Spleen (tissue), 11 donors: ENCODE measurements around the gene MRPL49. TPM values are rescaled to one million over a fixed set of nuclear protein-coding genes. Genes with fewer than 3 reads are reported as not detected.

Experiments used
- DNase-seq: peaks from one replicate; pipeline ENCODE4 v3.0.0-alpha.2; 2020
- H3K27ac ChIP-seq, 8 donors: fragments of 200-600 bp; sonication (generic) in 7 of 8; 1 replicate in 4 of 8; 2 replicates in 4 of 8; pipeline versions ENCODE4 v1.5.0 to v1.8.0; 2016 to 2021; ENCODE audit warnings: inconsistent platforms in 4 of 8, mild to moderate bottlenecking in 4 of 8, moderate library complexity in 1 of 8
- H3K27me3 ChIP-seq, 7 donors: fragments of 200-600 bp; sonication (generic) in 6 of 7; replicated peaks in 1 of 7; 1 replicate in 4 of 7; 2 replicates in 3 of 7; pipeline versions ENCODE4 v1.5.0 to v1.8.0; 2016 to 2021; ENCODE audit warnings: inconsistent platforms in 3 of 7, mild to moderate bottlenecking in 1 of 7
- H3K36me3 ChIP-seq, 6 donors: fragments of 200-600 bp; sonication (generic) in 5 of 6; 1 replicate in 4 of 6; 2 replicates in 2 of 6; pipeline versions ENCODE4 v1.5.0 to v1.8.0; 2016 to 2021; ENCODE audit warnings: inconsistent platforms in 2 of 6
- H3K4me1 ChIP-seq, 6 donors: fragments of 200-600 bp; sonication (generic) in 5 of 6; 1 replicate in 3 of 6; 2 replicates in 3 of 6; pipeline versions ENCODE4 v1.5.0 to v1.8.0; 2016 to 2021; ENCODE audit warnings: inconsistent platforms in 3 of 6
- H3K4me3 ChIP-seq, 8 donors: fragments of 200-600 bp; sonication (generic) in 7 of 8; 1 replicate in 4 of 8; 2 replicates in 4 of 8; pipeline versions ENCODE4 v1.5.0 to v1.8.0; 2016 to 2021; ENCODE audit warnings: inconsistent platforms in 4 of 8, mild to moderate bottlenecking in 4 of 8, moderate library complexity in 2 of 8
- H3K9me3 ChIP-seq, 8 donors: fragments of 200-600 bp; sonication (generic) in 7 of 8; 1 replicate in 4 of 8; 2 replicates in 4 of 8; pipeline versions ENCODE4 v1.5.0 to v1.8.0; 2016 to 2021; ENCODE audit warnings: inconsistent platforms in 4 of 8
- CTCF ChIP-seq, 11 experiments: fragments of 200-600 bp in 7 of 11; fragments of 450-650 bp in 4 of 11; sonication (generic) in 4 of 11; IDR thresholded peaks in 8 of 11; conservative IDR thresholded peaks in 3 of 11; 1 replicate in 7 of 11; 2 replicates in 4 of 11; pipeline versions ENCODE4 v1.4.0 to v1.8.0; 2016 to 2021; ENCODE audit warnings: antibody characterized with exemption in 11 of 11, inconsistent platforms in 4 of 11, mild to moderate bottlenecking in 1 of 11
- POLR2A ChIP-seq, 3 donors: fragments of 450-650 bp; IDR thresholded peaks; one replicate each; pipeline ENCODE4 v1.5.1; 2017; ENCODE audit warnings: antibody characterized with exemption in 3 of 3, mild to moderate bottlenecking in 1 of 3
- POLR2AphosphoS5 ChIP-seq, 3 donors: sonication (generic); formaldehyde crosslinking; IDR thresholded peaks; one replicate each; pipeline ENCODE4 v1.5.1; 2017; ENCODE audit warnings: antibody characterized with exemption in 3 of 3
- WGBS, 5 donors: extraction: QIAGEN DNeasy Blood & Tissue Kit in 3 of 5; methylation state at CpG; one replicate each; pipeline versions ENCODE4 v1.1.5 to v1.1.7; 2013 to 2018; 5-methylcytosine and 5-hydroxymethylcytosine counted together
- intact Hi-C: fragments of 100-400 bp; cut with DNase I; formaldehyde crosslinking; loops from one replicate; pipeline ENCODE4 v1.15.0; 2023; ENCODE audit warnings: low total_unique reads
- polyA plus RNA-seq, 3 donors: library from polyadenylated mRNA; stranded (reverse); fragments of 200-250 nt; gene quantifications; one replicate each; pipeline ENCODE4 v1.2.1, GENCODE V29; 2013
- total RNA-seq, 7 donors: library from RNA; depleted of rRNA in 3 of 7; stranded (reverse); fragments of >200 nt in 3 of 7; fragmentation: NEBNext Ultra II Directional in 4 of 7; extraction: Animal tissue kit (Norgen Biotek cat#: 25700) in 4 of 7; gene quantifications; one replicate each; pipeline versions ENCODE4 v1.1.0 to v1.2.1, GENCODE V29; 2016 to 2021
- donor health status: healthy with polysubstance abuse.
- donor health status: DM: no; HTN: no; CAD: no; lungs with moderate emphysema.
- donor health status: DM: no; HTN: no; CAD: no.
- donor health status: Bipolar disorder and iron deficiency.
- donor health status: healthy.
- donor health status: DM: no; HTN: no; CAD: no.
- donor health status: DM: yes; HTN: yes; CAD: no.

The MRPL49 gene
- total and polyA plus RNA-seq, 10 donors: 20.0 to 51.2 (median 40.1) TPM

GRCh38 chr11:65086809-65087208 is 35.3 kb upstream of the MRPL49 start:
- Histone ChIP-seq H3K27me3 (no peaks in the 10 kb centered on the region), H3K36me3 (peaks cover 0 to 58% (median 39%) of the 10 kb centered on the region in 6 donors), H3K4me1 (peaks cover 16 to 39% (median 26%) of the 10 kb centered on the region in 6 donors), H3K27ac (no peak overlapping the region), H3K9me3 (no peaks in the 10 kb centered on the region), H3K4me3 (no peak overlapping the region)
- TF ChIP-seq POLR2AphosphoS5 (IDR thresholded peaks at IDR 0.05) (no peak), CTCF (IDR thresholded peaks at IDR 0.05 in 8 of 11, conservative IDR thresholded peaks at IDR 0.05 in 3 of 11) (no peak), POLR2A (IDR thresholded peaks at IDR 0.05) (no peak)
- whole genome bisulfite sequencing, 5 donors: 91 to 99% (median 93%) methylated on average over 9 of the region's 9 CpGs
- DNase-seq: no peak
- intact Hi-C loops: no loop called here

GRCh38 chr11:65087216-65087615 is 34.9 kb upstream of the MRPL49 start:
- DNase-seq: no peak
- H3K27me3 ChIP-seq: no peaks in the 10 kb centered on the region
- H3K4me1 ChIP-seq: peaks cover 16 to 37% (median 26%) of the 10 kb centered on the region in 6 donors
- H3K36me3 ChIP-seq: peaks cover 0 to 58% (median 39%) of the 10 kb centered on the region in 6 donors
- H3K4me3 ChIP-seq: no peak overlapping the region
- H3K9me3 ChIP-seq: no peaks in the 10 kb centered on the region
- TF ChIP-seq CTCF (IDR thresholded peaks at IDR 0.05 in 8 of 11, conservative IDR thresholded peaks at IDR 0.05 in 3 of 11): no peak
- WGBS, 5 donors: 87 to 93% (median 90%) methylated on average over 11 of the region's 11 CpGs
- no peak overlapping the region for H3K27ac ChIP-seq
- intact Hi-C loops: no loop called here

DNA sequence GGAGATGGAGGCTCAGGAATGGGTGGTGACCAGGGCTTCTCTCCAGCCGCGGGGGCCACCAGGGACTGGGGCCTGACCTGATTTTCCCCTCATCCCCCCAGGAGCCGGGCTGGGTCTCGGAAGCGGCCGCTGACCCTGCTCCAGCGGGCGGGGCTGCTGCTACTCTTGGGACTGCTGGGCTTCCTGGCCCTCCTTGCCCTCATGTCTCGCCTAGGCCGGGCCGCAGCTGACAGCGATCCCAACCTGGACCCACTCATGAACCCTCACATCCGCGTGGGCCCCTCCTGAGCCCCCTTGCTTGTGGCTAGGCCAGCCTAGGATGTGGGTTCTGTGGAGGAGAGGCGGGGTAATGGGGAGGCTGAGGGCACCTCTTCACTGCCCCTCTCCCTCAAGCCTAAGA is 34.3 kb upstream of the MRPL49 start:
- intact Hi-C loops: no loop called here
- TF ChIP-seq POLR2AphosphoS5 (IDR thresholded peaks at IDR 0.05) (peak in 1 of 3 donors; percentile 12), POLR2A (IDR thresholded peaks at IDR 0.05) (no peak)
- Histone ChIP-seq H3K27me3 (no peaks in the 10 kb centered on the region), H3K36me3 (peaks cover 0 to 58% (median 39%) of the 10 kb centered on the region in 6 donors), H3K9me3 (no peaks in the 10 kb centered on the region), H3K27ac (no peak overlapping the region), H3K4me1 (peaks cover 16 to 32% (median 25%) of the 10 kb centered on the region in 6 donors), H3K4me3 (no peak overlapping the region)
- WGBS, 5 donors: 86 to 97% (median 95%) methylated on average over 10 to 15 of the region's 15 CpGs
- no peak for DNase-seq

DNA sequence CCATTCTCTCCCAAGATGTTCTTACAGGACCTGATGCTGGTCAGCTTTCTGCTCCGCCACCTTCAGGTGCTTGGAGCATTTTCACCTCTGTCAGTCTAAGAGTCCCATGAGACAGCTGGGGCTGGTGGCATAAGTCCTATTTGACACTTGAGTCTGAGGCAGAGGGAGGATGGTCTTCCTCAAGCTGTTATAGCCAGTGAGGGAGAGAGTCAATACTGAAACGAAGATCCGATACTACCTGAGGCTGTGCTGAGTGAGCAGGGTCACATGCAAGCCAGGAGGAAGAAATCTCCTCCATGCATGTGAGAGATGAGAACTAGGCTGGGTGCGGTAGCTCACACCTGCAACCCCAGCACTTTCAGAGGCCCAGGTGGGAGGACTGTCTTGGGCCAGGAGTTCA is 32.5 kb upstream of the MRPL49 start:
- H3K4me3 ChIP-seq: no peak overlapping the region
- peaks cover 10 to 19% (median 12%) of the 10 kb centered on the region in 6 donors for H3K4me1 ChIP-seq
- no peaks in the 10 kb centered on the region for H3K9me3 ChIP-seq
- no peak for DNase-seq
- no peaks in the 10 kb centered on the region for H3K27me3 ChIP-seq
- TF ChIP-seq POLR2AphosphoS5 (IDR thresholded peaks at IDR 0.05) (no peak), POLR2A (IDR thresholded peaks at IDR 0.05) (no peak), CTCF (IDR thresholded peaks at IDR 0.05 in 8 of 11, conservative IDR thresholded peaks at IDR 0.05 in 3 of 11) (no peak)
- H3K27ac ChIP-seq: no peak overlapping the region
- 90 to 100% (median 93%) methylated on average over 4 of the region's 4 CpGs for WGBS, 5 donors
- H3K36me3 ChIP-seq: peaks cover 0 to 58% (median 39%) of the 10 kb centered on the region in 6 donors
- intact Hi-C loops: no loop called here

GRCh38 chr11:65090628-65091027 is 31.5 kb upstream of the MRPL49 start:
- Histone ChIP-seq H3K27me3 (no peaks in the 10 kb centered on the region), H3K27ac (no peak overlapping the region), H3K4me1 (peaks cover 1 to 11% (median 3%) of the 10 kb centered on the region in 6 donors), H3K9me3 (no peaks in the 10 kb centered on the region), H3K4me3 (no peak overlapping the region), H3K36me3 (peaks cover 0 to 50% (median 36%) of the 10 kb centered on the region in 6 donors)
- TF ChIP-seq POLR2A (IDR thresholded peaks at IDR 0.05) (no peak), CTCF (IDR thresholded peaks at IDR 0.05 in 8 of 11, conservative IDR thresholded peaks at IDR 0.05 in 3 of 11) (no peak), POLR2AphosphoS5 (IDR thresholded peaks at IDR 0.05) (no peak)
- DNase-seq: peak; percentile 31
- 89 to 99% (median 96%) methylated on average over 4 of the region's 4 CpGs for WGBS, 5 donors
- intact Hi-C loops: no loop called here
